HepG2 (cell line): Measurements from ENCODE around the gene MASP1. TPM values are rescaled to one million over a fixed set of nuclear protein-coding genes. Genes with fewer than 3 reads are reported as not detected.

Experiments used
- AGO1 ChIP-seq: fragments of 200-400 bp; formaldehyde crosslinking; IDR thresholded peaks from 2 replicates; pipeline ENCODE4 v1.6.1; 2017; ENCODE audit warnings: mild to moderate bottlenecking, low read depth, low read length, moderate library complexity; ENCODE audit not compliant: poor library complexity, severe bottlenecking
- EED ChIP-seq: sonication (generic); formaldehyde crosslinking; IDR thresholded peaks from 2 replicates; pipeline ENCODE4 v1.5.0; 2020; ENCODE audit warnings: mild to moderate bottlenecking, missing genetic modification reagents
- ETV6 ChIP-seq: sonication (generic); formaldehyde crosslinking; conservative IDR thresholded peaks from 2 replicates; pipeline ENCODE4 v1.4.0; 2020; ENCODE audit warnings: missing genetic modification reagents
- FOXP4 ChIP-seq: sonication (generic); formaldehyde crosslinking; IDR thresholded peaks from 2 replicates; pipeline ENCODE4 v1.4.0; 2020; ENCODE audit warnings: missing genetic modification reagents
- HMGXB3 ChIP-seq: sonication (generic); formaldehyde crosslinking; IDR thresholded peaks from 2 replicates; pipeline ENCODE4 v1.4.0; 2020; ENCODE audit warnings: missing genetic modification reagents, borderline replicate concordance
- HNF1B ChIP-seq: sonication (generic); formaldehyde crosslinking; IDR thresholded peaks from 2 replicates; pipeline ENCODE4 v1.5.1; 2020; ENCODE audit warnings: mild to moderate bottlenecking, moderate library complexity, missing genetic modification reagents
- MAFK ChIP-seq, 2 experiments: IDR thresholded peaks in 1 of 2; conservative IDR thresholded peaks in 1 of 2; 2 replicates each; pipeline ENCODE4 v1.6.1; 2011; ENCODE audit warnings: improper control_type of control experiment in 2 of 2, low read length in 2 of 2
- MIER3 ChIP-seq: IDR thresholded peaks from 2 replicates; pipeline ENCODE4 v1.6.1; 2016; ENCODE audit warnings: missing compliant biosample characterization, borderline replicate concordance
- POLR2AphosphoS5 ChIP-seq: IDR thresholded peaks from 2 replicates; pipeline ENCODE4 v1.6.1; 2012; ENCODE audit warnings: low read depth, low read length
- SAP130 ChIP-seq: IDR thresholded peaks from 2 replicates; pipeline ENCODE4 v1.6.1; 2016; ENCODE audit warnings: low read depth
- TBX2 ChIP-seq: sonication (generic); formaldehyde crosslinking; IDR thresholded peaks from 2 replicates; pipeline ENCODE4 v1.5.0; 2020; ENCODE audit warnings: missing genetic modification reagents, mild to moderate bottlenecking, borderline replicate concordance
- ZEB1 ChIP-seq: IDR thresholded peaks from 2 replicates; pipeline ENCODE4 v1.6.1; 2012; ENCODE audit warnings: mild to moderate bottlenecking, low read depth, inconsistent platforms; ENCODE audit not compliant: insufficient replicate concordance
- ZFP82 ChIP-seq: sonication (generic); formaldehyde crosslinking; IDR thresholded peaks from 2 replicates; pipeline ENCODE4 v1.5.1; 2020; ENCODE audit warnings: mild to moderate bottlenecking, missing genetic modification reagents, borderline replicate concordance
- ZNF121 ChIP-seq: sonication (generic); formaldehyde crosslinking; IDR thresholded peaks from 2 replicates; pipeline ENCODE4 v1.5.0; 2020; ENCODE audit warnings: mild to moderate bottlenecking, missing genetic modification reagents
- ZNF234 ChIP-seq: sonication (generic); formaldehyde crosslinking; conservative IDR thresholded peaks from 2 replicates; pipeline ENCODE4 v1.5.1; 2020; ENCODE audit warnings: mild to moderate bottlenecking, missing genetic modification reagents
- ZNF501 ChIP-seq: sonication (generic); formaldehyde crosslinking; IDR thresholded peaks from 2 replicates; pipeline ENCODE4 v1.5.1; 2020; ENCODE audit warnings: mild to moderate bottlenecking, moderate library complexity, missing genetic modification reagents
- ZNF552 ChIP-seq: sonication (generic); formaldehyde crosslinking; IDR thresholded peaks from 2 replicates; pipeline ENCODE4 v1.9.0; 2022; ENCODE audit warnings: missing genetic modification reagents, mild to moderate bottlenecking, borderline replicate concordance
- ZNF713 ChIP-seq: sonication (generic); formaldehyde crosslinking; IDR thresholded peaks from 2 replicates; pipeline ENCODE4 v1.4.0; 2020; ENCODE audit warnings: mild to moderate bottlenecking, missing genetic modification reagents
- ZNF790 ChIP-seq: sonication (generic); formaldehyde crosslinking; IDR thresholded peaks from 2 replicates; pipeline ENCODE4 v1.8.0; 2022; ENCODE audit warnings: missing genetic modification reagents, mild to moderate bottlenecking, borderline replicate concordance
- polyA plus RNA-seq, 8 experiments: library from polyadenylated mRNA; depleted of rRNA in 3 of 8; stranded (reverse) in 7 of 8; unstranded in 1 of 8; fragments of >200 nt; fragmentation: Illumina TruSeq in 4 of 8; extraction: Trizol in 4 of 8; gene quantifications; 2 replicates each; pipeline versions ENCODE4 v1.2.1 to v1.2.3, GENCODE V29; 2011 to 2016; ENCODE audit warnings: low read depth in 4 of 8, missing spikeins in 1 of 8, mixed read lengths in 1 of 8; ENCODE audit not compliant: insufficient read depth in 1 of 8
- total RNA-seq, 5 experiments: library from RNA; depleted of rRNA; stranded (reverse); fragments of >200 nt; fragmentation: Illumina TruSeq; extraction: Trizol; gene quantifications; 2 replicates each; pipeline ENCODE4 v1.2.3, GENCODE V29; 2016; ENCODE audit warnings: low read depth in 1 of 5
- TF ChIP-seq, protein P1 (sequence below): sonication (generic); formaldehyde crosslinking; IDR thresholded peaks from 2 replicates; pipeline ENCODE4 v1.9.0; 2021; ENCODE audit warnings: missing genetic modification reagents, mild to moderate bottlenecking, borderline replicate concordance

The MASP1 gene
- total and polyA plus RNA-seq, 2 of the 13 experiments (the other 11 are each of a cell fraction or from before 2014, with no cell fraction given) = 10.8 to 56.0 TPM

DNA sequence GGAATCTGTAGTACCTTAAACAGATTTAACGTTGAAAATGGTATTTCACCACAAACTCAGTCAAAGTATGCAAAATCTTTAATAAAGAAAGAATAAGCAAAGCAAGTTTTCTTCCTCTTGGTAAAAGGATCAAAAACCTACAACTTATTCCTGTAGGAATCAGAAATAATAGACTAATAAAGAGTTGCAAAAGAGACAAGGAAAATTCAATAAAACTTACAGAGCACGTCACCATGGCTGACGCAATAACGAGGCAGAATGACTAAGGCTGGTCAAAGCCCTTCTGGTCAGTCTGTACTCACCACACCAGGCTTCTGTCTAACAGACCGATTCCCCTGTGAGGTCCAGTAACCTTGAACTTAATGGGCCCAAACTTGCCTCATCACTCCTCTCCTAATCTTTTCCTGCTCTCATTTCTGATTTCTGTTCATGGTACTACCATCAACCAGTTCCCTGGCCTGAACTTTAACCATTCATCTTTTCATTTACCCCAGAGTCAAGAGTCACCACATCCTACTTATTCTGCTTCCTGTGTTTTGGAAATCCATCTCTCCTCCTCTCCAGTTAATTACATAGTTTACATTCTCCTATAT, 5.0 kb downstream of the MASP1 start (continued):
- TF ChIP-seq HNF1B (CRISPR knock-in tag) (0 out of 2 replicates have a peak, but pooled peaks have one; percentile 31), ZNF121 (no peak), MIER3 (CRISPR knock-in tag) (no peak), MAFK (conservative IDR thresholded peaks at IDR 0.05 in 1 of 2, IDR thresholded peaks at IDR 0.05 in 1 of 2; ENCODE audit: low read length in 2 of 2) (no peak), POLR2AphosphoS5 (no peak), ZNF713 (CRISPR knock-in tag) (no peak), ZNF790 (no peak), EED (CRISPR knock-in tag) (no peak), ZFP82 (no peak), TBX2 (peak; percentile 48; the same call in 1 of the 2 replicates), HMGXB3 (CRISPR knock-in tag) (peak; percentile 86; the same call in 1 of the 2 replicates), AGO1 (no peak), ZEB1 (no peak), ETV6 (CRISPR knock-in tag) (0 out of 2 replicates have a peak, but pooled peaks have one; percentile 18), FOXP4 (CRISPR knock-in tag) (peak; percentile 53; the same call in 1 of the 2 replicates), SAP130 (CRISPR knock-in tag) (peak; percentile 73), ZNF552 (CRISPR knock-in tag) (no peak), ZNF234 (CRISPR knock-in tag) (no peak), ZNF501 (CRISPR knock-in tag) (no peak)
- TF ChIP-seq, protein P1, sequence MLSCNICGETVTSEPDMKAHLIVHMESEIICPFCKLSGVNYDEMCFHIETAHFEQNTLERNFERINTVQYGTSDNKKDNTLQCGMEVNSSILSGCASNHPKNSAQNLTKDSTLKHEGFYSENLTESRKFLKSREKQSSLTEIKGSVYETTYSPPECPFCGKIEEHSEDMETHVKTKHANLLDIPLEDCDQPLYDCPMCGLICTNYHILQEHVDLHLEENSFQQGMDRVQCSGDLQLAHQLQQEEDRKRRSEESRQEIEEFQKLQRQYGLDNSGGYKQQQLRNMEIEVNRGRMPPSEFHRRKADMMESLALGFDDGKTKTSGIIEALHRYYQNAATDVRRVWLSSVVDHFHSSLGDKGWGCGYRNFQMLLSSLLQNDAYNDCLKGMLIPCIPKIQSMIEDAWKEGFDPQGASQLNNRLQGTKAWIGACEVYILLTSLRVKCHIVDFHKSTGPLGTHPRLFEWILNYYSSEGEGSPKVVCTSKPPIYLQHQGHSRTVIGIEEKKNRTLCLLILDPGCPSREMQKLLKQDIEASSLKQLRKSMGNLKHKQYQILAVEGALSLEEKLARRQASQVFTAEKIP = no peak
